Measurements from ENCODE around the gene SNRPA.

DNA sequence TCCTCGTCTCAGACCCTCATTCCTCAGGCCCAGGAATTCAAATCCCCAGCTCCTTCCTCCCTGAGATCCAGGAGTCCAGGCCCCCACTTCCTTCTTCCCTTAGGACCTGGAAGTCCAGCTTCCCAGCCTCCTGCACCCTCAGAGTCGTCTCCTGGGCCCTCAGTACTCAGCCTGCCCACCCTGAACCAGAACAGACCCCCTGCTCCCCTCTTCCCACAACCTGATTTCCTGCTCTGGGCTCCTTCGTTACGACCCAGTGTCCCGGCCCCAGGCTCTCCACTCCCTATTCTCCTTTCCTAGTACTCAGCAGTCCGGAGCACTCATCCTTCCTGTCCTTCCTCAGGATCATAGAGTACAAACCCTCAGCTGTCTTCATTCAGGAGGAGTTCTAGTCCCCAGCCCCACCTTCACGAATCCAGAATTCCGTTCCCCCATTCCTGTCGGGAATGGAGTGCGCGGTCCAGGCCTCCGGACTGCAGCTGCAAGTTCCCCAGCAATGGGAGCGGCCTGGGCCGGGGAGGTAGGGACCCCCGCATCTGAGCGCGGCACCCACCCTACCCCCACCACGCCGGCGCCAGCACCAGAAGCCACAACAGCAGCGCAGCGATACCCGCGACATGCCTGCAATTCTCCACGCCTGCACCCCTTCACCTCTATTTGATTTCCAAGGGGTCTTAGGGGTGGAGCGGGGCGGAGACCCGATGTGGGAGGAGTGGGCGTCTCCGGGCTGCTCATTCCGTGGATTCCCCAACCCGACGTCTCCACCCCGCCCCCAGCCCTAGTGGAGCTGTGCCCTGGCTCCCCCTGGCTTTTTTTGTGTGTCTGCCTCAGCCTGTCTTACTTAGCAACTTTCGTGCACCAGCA lies 60.7 kb downstream of the SNRPA start:
- TF ChIP-seq, protein P1, sequence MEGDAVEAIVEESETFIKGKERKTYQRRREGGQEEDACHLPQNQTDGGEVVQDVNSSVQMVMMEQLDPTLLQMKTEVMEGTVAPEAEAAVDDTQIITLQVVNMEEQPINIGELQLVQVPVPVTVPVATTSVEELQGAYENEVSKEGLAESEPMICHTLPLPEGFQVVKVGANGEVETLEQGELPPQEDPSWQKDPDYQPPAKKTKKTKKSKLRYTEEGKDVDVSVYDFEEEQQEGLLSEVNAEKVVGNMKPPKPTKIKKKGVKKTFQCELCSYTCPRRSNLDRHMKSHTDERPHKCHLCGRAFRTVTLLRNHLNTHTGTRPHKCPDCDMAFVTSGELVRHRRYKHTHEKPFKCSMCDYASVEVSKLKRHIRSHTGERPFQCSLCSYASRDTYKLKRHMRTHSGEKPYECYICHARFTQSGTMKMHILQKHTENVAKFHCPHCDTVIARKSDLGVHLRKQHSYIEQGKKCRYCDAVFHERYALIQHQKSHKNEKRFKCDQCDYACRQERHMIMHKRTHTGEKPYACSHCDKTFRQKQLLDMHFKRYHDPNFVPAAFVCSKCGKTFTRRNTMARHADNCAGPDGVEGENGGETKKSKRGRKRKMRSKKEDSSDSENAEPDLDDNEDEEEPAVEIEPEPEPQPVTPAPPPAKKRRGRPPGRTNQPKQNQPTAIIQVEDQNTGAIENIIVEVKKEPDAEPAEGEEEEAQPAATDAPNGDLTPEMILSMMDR (IDR thresholded peaks at IDR 0.05; ENCODE audit: insufficient read depth, low read length, poor library complexity, severe bottlenecking) = no peak
- TF ChIP-seq EZH2phosphoT487 (conservative IDR thresholded peaks at IDR 0.05; ENCODE audit: low read length) = no peak
